Measurements from ENCODE around the gene S1PR3. TPM values are rescaled to one million over a fixed set of nuclear protein-coding genes. Genes with fewer than 3 reads are reported as not detected.

S1PR3 gene
- total RNA-seq, 4 donors from 2014 or later, result 5.6 to 8.1 (median 6.0) TPM

GRCh38 chr9:89005323-89005722 is 14.1 kb downstream of the S1PR3 start:
- H3K4me3 ChIP-seq (replicated peaks in 1 of 3), result no peak overlapping the region
- no peak for TF ChIP-seq CTCF (IDR thresholded peaks at IDR 0.05)
- no peak for TF ChIP-seq POLR2A (IDR thresholded peaks at IDR 0.05)
- no peak for DNase-seq

DNA sequence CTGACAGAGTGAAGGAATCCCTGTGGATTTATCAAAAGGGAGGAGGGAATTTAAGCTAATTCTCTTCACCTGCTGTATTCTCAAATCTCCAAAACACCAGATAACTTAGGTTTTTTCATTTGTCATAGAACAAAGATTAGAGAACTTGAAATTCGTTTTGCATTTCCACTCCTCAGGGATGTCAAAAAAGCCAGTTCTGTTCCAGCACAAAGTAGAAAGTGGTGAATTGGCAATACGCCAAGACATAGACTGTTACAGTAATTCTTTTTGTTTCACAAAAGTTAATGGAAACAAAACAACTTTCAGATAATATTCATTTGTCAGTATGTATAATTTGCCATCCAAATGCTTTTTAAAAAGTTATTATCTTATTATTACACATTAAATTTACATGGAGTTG is 15.0 kb downstream of the S1PR3 start:
- 9 to 11% methylated on average over 2 of the region's 2 CpGs for WGBS, 2 donors
- Histone ChIP-seq H3K9me3 (no peaks in the 10 kb centered on the region), H3K27me3 (no peaks in the 10 kb centered on the region), H3K27ac (no peak overlapping the region), H3K4me3 (replicated peaks in 1 of 3) (no peak overlapping the region), H3K4me1 (peaks cover 0 to 5% of the 10 kb centered on the region in 2 donors), H3K36me3 (no peaks in the 10 kb centered on the region)
- TF ChIP-seq CTCF (IDR thresholded peaks at IDR 0.05), result no peak
- TF ChIP-seq POLR2A (IDR thresholded peaks at IDR 0.05), result no peak
- intact Hi-C loops (cut with DNase I), result no loop called here
- no peak for DNase-seq

More at GRCh38 chr9:89005323-89005722, 14.1 kb downstream of the S1PR3 start:
- no peaks in the 10 kb centered on the region for H3K9me3 ChIP-seq
- 87 to 90% methylated on average over 9 of the region's 9 CpGs for WGBS, 2 donors
- H3K27me3 ChIP-seq, result no peaks in the 10 kb centered on the region
- H3K36me3 ChIP-seq, result no peaks in the 10 kb centered on the region
- H3K4me1 ChIP-seq, result peaks cover 4 to 14% of the 10 kb centered on the region in 2 donors
- intact Hi-C loops (cut with DNase I), result no loop called here
- H3K27ac ChIP-seq, result no peak overlapping the region

GRCh38 chr9:89006996-89007967 is 16.0 kb downstream of the S1PR3 start:
- DNase-seq, result no peak
- H3K36me3 ChIP-seq, result no peaks in the 10 kb centered on the region
- 83 to 91% methylated on average over 9 of the region's 9 CpGs for WGBS, 2 donors
- H3K4me3 ChIP-seq (replicated peaks in 1 of 3), result no peak overlapping the region
- H3K27me3 ChIP-seq, result no peaks in the 10 kb centered on the region
- no peaks in the 10 kb centered on the region for H3K9me3 ChIP-seq
- no peaks in the 10 kb centered on the region for H3K4me1 ChIP-seq
- H3K27ac ChIP-seq, result no peak overlapping the region
- TF ChIP-seq CTCF (IDR thresholded peaks at IDR 0.05), result no peak
- no peak for TF ChIP-seq POLR2A (IDR thresholded peaks at IDR 0.05)
- intact Hi-C loops (cut with DNase I), result no loop called here

GRCh38 chr9:89008055-89008743 is 16.9 kb downstream of the S1PR3 start:
- no peak overlapping the region for H3K4me3 ChIP-seq (replicated peaks in 1 of 3)
- TF ChIP-seq CTCF (IDR thresholded peaks at IDR 0.05) (no peak), POLR2A (IDR thresholded peaks at IDR 0.05) (no peak)
- no peaks in the 10 kb centered on the region for H3K9me3 ChIP-seq
- no peak for DNase-seq
- 82 to 86% methylated on average over 8 to 9 of the region's 9 CpGs for WGBS, 2 donors
- no peak overlapping the region for H3K27ac ChIP-seq
- no peaks in the 10 kb centered on the region for H3K36me3 ChIP-seq
- no peaks in the 10 kb centered on the region for H3K27me3 ChIP-seq
- H3K4me1 ChIP-seq, result no peaks in the 10 kb centered on the region
- intact Hi-C loops (cut with DNase I), result no loop called here

Data from thyroid gland (tissue), 4 donors.